ENCODE data around the gene SRRM2.

DNA sequence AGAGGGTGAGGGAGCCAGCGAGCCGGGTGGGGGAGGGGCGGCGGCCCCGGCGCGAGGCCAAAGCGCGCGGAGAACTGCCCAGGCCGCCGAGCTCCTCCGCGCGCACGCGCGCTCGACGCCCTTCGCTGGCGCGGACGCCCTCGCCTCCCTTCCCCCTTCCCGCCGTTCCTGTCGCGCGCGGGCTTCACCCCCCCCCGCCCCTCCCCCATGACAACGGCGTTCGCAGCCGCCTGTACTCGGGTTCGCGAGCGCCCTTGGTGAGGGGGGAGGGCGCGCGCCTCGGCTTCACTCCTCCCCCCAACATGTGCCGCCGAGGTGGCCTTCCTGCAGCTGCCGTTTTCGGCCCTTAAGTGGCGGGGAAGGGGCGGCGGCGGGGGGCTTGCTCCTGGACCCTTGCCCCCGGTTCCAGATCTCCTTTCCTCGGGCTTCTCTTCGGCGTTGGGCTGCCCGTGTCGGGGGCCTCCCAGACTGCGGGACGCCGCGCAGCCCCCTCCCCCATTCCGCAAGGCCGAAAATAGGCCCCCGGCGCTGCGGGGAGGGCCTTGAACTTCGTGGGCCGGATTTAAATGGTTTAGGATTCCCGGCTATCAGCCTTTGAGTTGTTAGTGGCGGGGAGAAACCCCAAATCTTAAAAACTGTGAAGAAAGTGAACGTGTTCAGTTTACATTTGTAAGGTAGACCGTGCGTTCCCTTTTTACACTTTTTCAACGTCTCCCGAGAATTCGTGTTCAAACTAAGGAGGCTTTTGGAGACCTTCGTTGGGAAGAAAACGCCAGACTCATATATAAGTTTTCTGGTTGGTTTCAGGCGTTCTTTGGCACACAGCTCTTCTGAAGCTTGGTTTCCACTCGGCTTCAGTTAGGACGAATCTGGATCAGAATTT, 653 bp downstream of the SRRM2 start:
- TF ChIP-seq CTCF (IDR thresholded peaks at IDR 0.05) (no peak), POLR2A (IDR thresholded peaks at IDR 0.05) (peak; percentile 23)
